AG08395 (cell line): ENCODE results near the gene MDK.

Source experiments
- DNase-seq: peaks from one replicate; pipeline ENCODE4 v3.0.0; 2012; ENCODE audit warnings: mixed read lengths, low spot score

MDK gene

GRCh38 chr11:46383974-46384701, 2.7 kb downstream of the MDK start:
- DNase-seq, result no peak

- no peak for DNase-seq
These were observed 3.9 kb downstream of the MDK start for GRCh38 chr11:46385169-46386004.

- no peak for DNase-seq
These were observed 4.6 kb downstream of the MDK start for GRCh38 chr11:46386005-46386578.

GRCh38 chr11:46386674-46387073, 5.2 kb downstream of the MDK start:
- no peak for DNase-seq

- DNase-seq, result no peak
These were observed 6.0 kb downstream of the MDK start for GRCh38 chr11:46387456-46387855.

- no peak for DNase-seq
These were observed 6.6 kb downstream of the MDK start for GRCh38 chr11:46387919-46388618.

- no peak for DNase-seq
These were observed 7.4 kb downstream of the MDK start for GRCh38 chr11:46388619-46389449.

- peak; percentile 85 for DNase-seq
These were observed 8.2 kb downstream of the MDK start for GRCh38 chr11:46389450-46390330.

- no peak for DNase-seq
These were observed 9.1 kb downstream of the MDK start for GRCh38 chr11:46390331-46391171.

- no peak for DNase-seq
These were observed 9.7 kb downstream of the MDK start for GRCh38 chr11:46391186-46391577.

GRCh38 chr11:46391578-46392420, 10.3 kb downstream of the MDK start, which contains the start of gene CHRM4:
TSS of gene CHRM4 (minus strand) at chr11:46391776. CDS start at chr11:46386557, 5,219 bp downstream.
- DNase-seq, result no peak

GRCh38 chr11:46392421-46393230, 11.2 kb downstream of the MDK start:
- DNase-seq, result peak; percentile 97

- no peak for DNase-seq
These were observed 11.8 kb downstream of the MDK start for GRCh38 chr11:46393231-46393616.

GRCh38 chr11:46393759-46394158, 12.3 kb downstream of the MDK start:
- DNase-seq, result no peak

- no peak for DNase-seq
These were observed 16.1 kb downstream of the MDK start for GRCh38 chr11:46397526-46397925.

- no peak for DNase-seq
These were observed 21.8 kb downstream of the MDK start for GRCh38 chr11:46402957-46403902.
